Stomach (tissue), 4 donors: ENCODE results near the gene ACIN1.

Experiments used
- CTCF ChIP-seq, 7 experiments: fragments of 450-650 bp in 4 of 7; fragments of 200-600 bp in 3 of 7; sonication (generic) in 3 of 7; IDR thresholded peaks; one replicate each; pipeline ENCODE4 v1.5.1; 2016 to 2019; ENCODE audit warnings: antibody characterized with exemption in 7 of 7, control low read depth in 2 of 7, mild to moderate bottlenecking in 1 of 7
- EP300 ChIP-seq: sonication (generic); formaldehyde crosslinking; IDR thresholded peaks from one replicate; pipeline ENCODE4 v1.6.1; 2017; ENCODE audit warnings: antibody characterized with exemption
- POLR2A ChIP-seq, 4 donors: fragments of 450-650 bp; IDR thresholded peaks; one replicate each; pipeline ENCODE4 v1.6.1; 2016; ENCODE audit warnings: antibody characterized with exemption in 4 of 4, control low read depth in 2 of 4, mild to moderate bottlenecking in 1 of 4, moderate library complexity in 1 of 4
- POLR2AphosphoS5 ChIP-seq, 3 donors: sonication (generic); formaldehyde crosslinking; IDR thresholded peaks; one replicate each; pipeline ENCODE4 v1.6.1; 2016; ENCODE audit warnings: antibody characterized with exemption in 3 of 3

- TF ChIP-seq CTCF (IDR thresholded peaks at IDR 0.05) (no peak), POLR2A (IDR thresholded peaks at IDR 0.05) (no peak), POLR2AphosphoS5 (IDR thresholded peaks at IDR 0.05) (no peak), EP300 (no peak)
Observed at GRCh38 chr14:23119363-23120327, 24.7 kb upstream of the ACIN1 start.
